SKM-1 (cell line): Measurements from ENCODE around the gene SYF2.
"Not testable (repeated sequence)": the region's sequence is repeated elsewhere in the genome, so short reads cannot be mapped to it uniquely, and the experiment has no call there.

Experiments used
- DNase-seq: peaks from one replicate; lab custom pipeline; 2025; ENCODE audit not compliant: unreplicated experiment; lab: John Stamatoyannopoulos, UW

The SYF2 gene

DNA sequence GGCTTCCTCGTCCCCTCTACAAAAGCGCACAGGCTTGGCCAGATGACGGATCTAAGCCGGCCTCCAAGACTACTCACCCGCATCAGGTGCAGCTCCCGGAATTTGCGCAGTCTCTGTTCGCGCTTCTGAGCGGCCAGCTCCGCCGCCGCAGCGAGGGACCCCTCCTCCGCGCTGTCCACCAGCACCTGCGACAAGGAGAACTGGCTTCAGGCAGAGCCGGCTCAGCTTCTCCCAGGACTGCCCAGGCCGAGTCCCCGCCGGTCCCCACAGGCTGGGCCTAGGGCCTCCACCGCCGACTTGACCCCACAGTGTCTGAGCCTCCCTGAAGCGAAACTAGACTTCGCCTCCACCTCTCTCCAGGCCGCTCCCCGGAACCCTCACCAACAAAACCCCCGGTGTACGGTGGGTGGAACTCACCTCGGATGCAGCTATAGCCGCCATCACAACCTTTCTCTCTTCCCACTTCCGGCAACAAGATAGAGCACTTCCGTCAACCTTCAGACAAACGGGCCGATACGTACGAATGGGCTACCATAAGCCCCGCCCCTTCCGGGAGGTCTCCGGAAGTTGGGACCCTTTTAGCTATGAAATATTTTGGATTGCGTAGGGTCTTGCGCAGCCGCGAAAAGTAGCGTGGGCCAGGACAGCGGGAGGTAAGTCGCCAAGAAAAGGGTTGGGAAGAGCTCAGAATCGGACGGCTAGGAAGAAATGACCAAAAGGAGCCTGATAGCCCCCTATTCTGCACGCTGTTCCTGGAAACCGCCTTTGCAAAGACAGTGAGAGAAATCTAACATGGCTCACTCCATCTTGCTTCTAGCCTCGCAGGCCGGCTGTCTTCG, at the start of gene SYF2:
SYF2 (minus strand) TSS at position 476 of the 839 bp plus-strand sequence; CDS start at position 441, 35 bp downstream.
- peak; percentile 78 for DNase-seq

DNA sequence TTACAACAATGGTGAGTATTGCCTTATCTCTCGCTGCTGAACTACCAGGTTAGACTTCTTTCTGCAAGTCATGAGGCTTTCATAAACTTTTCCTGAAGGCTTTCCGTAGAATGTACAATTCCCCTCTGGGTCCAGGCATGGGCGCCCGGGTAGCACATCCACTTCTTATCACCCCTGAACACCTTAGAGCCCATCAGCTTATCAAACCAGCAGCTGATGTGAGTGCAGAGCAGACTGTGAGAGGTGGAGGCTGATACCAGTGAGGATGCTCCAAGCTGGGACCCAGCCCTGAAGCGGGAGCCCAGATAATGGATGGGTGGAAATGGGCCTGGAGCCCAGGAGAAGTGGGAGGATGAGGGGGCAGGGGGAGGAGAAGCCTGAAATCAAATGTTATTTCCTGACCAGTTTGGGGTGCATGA, 47.4 kb upstream of the SYF2 start:
- DNase-seq, result not testable (repeated sequence)

DNA sequence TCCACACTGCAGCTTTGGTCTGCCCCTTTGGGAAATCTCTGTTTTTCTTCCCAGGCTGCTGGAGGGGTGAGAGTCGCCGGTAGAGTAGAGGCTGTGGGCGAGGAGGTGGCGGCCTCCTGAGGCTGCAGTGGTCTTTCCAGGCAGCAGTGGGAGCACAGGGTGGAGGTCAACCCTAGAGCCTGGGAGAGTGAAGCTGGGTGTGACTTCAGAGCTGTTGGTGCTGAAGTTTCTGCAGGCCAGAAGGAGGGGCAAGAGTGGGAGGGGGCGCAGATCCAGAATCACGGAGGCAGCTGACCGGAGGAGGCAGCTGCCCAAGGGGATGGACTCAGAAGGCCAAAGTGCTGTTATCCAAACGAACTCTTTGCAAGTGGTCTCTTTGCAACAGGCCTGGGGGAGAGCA, 46.5 kb upstream of the SYF2 start:
- not testable (repeated sequence) for DNase-seq

DNA sequence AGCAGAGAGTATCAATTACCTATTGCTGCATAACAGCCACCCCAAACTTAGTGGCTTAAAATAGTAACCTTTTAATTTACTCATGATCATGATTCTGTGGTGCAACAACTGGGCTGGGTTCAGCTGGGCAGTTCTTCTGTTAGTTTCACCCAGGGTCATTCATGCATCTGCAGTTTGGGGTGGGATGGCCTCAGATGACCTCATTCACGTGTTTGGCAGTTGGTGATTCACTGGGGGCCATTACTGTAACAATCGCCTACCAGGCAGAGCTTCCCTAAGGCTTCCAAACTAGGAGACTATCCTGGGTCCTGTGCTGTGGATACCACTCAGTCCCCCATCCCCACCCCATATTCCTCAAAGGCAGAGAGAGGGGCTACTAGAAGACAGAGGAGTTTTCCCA, 46.1 kb upstream of the SYF2 start:
- DNase-seq, result not testable (repeated sequence)

DNA sequence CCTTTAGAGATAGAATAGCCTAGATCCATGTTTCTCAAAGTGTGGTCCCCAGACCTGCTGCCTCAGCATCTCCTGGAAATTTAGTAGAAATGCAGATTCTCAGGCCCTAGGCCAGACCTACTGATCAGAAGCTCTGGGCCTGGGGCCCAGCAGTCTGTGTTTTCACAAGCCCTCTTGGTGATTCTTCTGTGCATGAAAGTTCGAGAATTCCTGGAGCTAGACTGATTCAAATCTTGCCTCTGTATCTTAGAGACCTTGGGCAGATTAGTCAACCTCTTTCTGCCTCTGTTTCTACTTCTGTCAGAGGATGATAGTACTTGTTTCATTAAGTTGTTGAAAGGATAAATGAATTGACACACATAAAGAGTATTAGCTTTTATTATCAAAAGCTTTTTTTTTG, 45.0 kb upstream of the SYF2 start:
- DNase-seq, result not testable (repeated sequence)

DNA sequence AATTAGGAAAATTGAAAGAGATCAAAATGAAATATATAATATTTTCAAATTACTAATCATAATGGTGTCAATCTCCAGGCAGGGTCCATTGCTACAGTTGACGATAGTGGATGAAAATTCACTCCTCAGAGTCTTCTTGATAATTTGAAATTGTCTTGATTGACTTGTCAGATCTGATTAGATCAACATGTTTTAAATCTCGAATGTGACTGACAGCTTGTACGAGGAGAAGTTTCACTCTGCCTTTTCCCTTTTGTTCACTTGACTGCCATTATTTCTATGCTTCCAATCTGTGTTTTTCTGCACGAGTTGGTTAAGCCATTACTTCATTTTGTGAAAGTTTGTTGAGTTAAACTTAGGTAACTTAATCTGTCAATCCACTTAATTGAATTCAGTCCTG, 43.3 kb upstream of the SYF2 start:
- not testable (repeated sequence) for DNase-seq

DNA sequence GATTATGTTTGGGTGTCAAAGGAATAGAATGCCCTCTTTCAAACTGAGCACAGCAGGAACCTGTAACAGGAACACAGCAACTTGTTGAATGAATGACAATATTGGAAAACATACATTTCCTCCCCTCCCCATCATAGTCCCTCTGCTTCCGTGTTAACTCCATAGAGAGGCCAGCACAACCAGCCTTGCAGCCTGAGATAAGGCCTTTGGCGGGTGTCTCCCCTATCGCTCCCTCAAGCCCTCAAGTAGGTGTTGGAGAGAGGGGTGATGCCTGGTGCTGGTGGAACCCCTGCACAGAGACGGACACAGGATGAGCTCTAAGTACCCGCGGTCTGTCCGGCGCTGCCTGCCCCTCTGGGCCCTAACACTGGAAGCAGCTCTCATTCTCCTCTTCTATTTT, 39.9 kb upstream of the SYF2 start, which contains the start of gene RHD:
RHD (plus strand) TSS at position 272 of the 400 bp plus-strand sequence; CDS start at position 311, 39 bp downstream.
- not testable (repeated sequence) for DNase-seq

DNA sequence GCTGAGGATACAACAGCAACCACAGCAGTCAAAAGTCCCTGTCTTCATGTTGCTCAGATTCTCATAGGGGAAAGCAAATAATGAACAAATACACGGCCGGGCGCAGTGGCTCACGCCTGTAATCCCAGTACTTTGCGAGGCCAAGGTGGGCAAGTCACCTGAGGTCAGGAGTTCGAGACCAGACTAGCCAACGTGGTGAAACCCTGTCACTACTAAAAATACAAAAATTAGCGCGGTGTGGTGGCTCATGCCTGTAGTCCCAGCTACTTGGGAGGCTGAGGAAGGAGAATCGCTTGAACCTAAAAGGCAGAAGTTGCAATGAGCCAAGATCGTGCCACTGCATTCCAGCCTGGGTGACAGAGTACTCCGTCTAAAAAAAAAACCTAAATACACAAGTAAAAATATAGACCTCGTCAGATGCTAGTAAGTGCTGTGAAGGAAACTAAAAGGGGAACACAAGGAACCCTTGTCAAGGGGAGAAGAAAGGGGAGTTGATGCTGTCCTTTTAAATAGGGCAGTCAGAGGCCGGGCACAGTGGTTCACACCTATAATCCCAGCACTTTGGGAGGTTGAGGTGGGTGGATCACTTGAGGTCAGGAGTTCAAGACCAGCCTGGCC, 36.0 kb upstream of the SYF2 start:
- not testable (repeated sequence) for DNase-seq

DNA sequence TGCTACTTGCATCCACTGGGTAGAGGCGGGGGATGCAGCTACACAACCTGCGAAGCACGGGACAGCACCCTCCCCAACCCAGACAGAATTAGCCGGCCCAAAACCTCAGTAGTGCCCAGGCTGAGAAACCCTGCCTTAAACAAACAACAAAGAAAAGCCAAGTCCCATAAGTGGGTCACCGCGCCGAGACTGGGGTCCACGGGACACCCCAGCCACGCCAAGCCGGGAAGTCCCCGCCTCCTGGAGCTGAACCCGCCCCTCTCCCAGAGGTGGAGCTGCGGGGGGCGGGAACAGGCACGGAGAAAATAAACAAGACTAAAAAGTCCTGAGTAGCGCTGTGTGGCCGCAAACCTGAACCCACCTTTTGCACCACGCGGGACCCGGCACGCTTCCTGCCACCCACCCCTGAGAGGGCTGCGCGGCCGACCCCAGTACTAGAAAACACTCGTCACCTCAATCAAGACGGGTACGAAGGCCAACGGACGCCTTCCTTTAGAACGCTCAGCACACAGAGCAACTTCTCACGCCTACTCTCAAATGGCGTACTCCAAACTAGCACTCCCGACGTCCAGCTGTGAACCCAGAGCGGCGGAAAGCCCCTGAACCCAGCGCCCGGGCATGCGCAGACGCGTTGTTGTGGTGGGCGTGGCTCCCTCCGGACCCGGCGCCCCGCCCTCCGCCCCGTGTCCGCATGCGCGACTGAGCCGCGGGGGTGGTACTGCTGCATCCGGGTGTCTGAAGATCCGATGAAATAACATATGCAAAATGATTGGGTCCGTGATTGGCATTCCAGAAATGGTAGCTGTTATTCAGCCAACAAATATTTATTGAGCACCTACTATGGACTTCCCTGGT, 35.2 kb upstream of the SYF2 start:
- not testable (repeated sequence) for DNase-seq

DNA sequence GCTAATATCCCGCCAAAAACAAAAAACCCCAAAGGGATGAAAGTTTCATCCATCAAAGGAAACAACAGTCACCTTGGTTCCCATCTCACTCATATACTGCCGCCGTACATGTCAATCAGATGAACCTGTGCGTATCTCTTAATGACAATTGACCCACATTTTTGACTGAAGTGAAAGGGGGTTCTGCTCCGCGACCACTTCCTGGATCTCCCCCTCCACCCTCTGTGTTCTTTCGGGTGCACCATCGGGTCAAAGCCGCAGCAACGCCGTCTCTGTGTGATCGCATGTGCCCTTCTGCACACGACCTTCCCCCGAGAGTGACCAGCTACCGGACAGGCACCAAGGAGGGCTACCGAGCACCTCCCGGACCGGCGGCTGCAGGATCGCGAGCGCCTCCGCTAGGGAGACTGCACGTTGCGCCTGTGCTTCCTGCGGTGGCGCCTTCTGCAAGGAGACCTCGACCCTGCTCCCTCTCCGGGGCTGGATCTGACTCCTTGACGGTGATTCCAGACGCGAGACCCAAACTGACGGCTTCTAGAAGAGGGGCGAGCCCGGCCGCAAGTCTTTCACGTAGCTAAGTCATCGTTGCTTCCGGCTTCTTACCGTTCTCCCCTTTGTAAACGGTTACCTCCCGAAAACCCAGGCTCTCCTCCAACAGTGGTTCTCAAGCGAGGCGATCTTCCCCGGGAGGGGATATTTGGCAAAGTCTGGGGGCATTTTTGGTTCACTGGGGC, 34.4 kb upstream of the SYF2 start:
- not testable (repeated sequence) for DNase-seq

DNA sequence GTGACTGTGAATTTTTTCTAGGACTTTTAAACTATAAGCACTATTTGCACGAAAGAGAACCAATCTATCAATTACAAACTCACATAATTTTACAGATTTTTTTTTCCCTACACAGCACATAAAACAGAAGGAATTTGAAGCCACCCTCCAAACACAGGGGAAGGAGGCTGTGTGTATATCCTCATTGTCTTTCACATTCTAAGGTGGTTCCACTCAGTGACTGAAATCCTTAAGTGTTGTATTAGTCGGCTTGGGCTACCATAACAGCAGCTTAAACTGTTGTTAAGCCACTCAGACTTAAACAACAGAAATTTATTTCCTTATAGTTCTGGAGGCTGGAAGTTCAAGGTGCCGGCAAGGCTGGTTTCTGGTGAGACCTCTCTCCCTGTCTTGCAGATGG, 28.0 kb upstream of the SYF2 start:
- DNase-seq, result not testable (repeated sequence)

DNA sequence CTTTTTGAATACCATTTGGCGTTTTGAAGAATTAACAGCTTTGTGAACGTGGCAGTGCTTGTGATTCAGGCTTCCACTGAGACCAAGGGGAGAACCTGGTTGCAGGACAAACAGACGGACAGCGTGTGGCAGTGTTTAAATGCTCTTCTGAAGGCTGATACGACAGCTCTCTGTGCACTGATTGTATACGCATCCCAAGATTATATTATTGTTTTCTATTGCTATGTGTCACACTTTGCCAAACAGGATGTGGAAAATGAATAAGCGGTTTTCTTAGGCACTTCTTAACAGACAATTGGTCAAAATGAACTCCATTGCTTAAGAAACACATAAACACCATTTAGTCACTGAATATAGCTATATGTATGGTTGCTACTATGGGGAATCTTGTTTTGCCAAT, 27.5 kb upstream of the SYF2 start:
- not testable (repeated sequence) for DNase-seq

DNA sequence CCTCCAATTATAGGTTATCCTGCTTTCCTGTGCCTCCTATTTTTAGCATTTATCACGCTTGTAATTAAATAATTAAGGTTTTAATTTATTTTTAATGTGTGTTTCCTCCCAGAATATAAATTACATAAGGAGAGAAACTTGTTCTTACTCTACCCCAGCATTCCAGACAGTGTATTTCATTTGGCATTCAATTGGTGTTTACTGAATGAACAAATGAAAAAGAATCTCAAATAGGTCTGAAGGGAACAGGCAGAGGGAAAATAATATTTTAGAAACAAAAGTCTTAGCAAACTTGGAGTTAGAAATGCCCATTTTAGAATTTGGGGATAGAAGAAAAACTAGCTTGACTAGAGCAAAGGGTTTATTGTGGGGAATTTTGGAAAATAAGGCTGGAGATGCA, 24.9 kb upstream of the SYF2 start:
- no peak for DNase-seq

DNA sequence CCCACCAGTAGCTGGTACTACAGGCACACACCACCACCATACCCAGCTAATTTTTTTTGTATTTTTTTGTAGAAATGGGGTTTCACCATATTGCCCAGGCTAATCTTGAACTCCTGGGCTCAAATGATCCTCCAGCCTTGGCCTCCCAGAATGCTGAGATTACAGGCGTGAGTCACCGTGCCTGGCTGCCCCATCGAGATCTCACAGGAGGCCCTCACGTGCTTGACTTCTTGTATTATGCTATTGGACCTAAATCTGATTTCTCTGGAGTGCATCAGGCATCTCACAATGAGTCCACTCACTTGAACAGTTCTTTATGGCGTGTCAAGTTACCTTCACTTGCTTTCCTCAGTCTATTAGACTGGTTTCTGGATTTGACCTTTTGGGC, 24.3 kb upstream of the SYF2 start:
- DNase-seq, result no peak

DNA sequence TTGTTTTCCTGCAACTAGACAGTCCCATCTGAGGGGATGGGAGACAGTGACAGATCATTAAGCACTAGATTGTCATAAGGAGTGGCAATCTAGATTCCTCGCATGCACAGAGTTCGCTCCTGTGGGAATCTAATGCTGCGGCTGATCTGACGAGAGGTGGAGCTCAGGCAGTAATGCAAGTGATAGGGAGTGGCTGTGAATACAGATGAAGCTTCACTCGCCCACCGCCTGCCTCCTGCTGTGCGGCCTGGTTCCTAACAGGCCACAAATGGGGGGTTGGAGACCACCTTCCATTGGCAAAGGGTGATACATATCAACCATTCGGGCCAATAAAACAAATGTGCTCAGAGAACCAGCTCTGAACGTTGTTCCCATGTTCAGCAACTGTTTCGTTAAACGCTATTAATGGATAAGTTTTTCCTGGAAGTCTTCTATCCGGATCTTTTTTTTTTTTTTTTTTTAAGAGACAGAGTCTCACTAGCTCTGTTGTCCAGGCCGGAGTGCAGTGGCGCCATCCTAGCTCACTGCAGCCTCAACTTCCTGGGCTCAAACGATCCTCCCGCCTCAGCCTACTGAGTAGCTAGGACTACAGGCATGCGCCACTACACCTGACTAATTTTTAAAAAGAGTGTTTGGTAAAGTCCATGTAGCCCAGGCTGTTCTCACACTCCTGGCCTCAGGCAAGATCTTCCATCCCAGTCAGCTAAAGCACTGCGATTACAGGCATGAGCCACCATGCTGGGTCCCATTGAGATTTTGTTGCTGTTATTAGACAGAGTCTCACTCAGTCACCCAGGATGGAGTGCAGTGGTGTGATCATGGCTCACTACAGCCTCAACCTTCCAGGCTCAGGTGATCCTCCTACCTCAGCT, 23.6 kb upstream of the SYF2 start:
- DNase-seq, result no peak

DNA sequence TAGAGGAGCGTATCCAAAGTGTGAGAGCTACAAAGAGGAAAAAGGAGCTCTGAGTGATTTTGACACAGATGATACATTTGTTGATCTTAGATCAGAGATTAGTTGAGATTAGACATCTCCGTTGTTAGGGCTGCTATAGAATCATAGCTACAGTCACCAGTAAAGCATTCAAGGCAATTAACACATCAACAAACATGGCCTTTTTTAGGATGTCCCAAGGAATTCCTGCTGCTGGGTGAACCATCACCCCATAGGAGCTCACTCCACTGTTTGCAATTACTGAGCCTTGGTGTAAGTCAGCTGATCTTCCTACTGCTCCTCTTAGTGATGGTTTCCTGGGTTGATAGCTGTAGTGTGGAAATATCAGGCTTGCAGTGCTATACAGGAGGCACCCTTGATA, 21.6 kb upstream of the SYF2 start:
- no peak for DNase-seq

DNA sequence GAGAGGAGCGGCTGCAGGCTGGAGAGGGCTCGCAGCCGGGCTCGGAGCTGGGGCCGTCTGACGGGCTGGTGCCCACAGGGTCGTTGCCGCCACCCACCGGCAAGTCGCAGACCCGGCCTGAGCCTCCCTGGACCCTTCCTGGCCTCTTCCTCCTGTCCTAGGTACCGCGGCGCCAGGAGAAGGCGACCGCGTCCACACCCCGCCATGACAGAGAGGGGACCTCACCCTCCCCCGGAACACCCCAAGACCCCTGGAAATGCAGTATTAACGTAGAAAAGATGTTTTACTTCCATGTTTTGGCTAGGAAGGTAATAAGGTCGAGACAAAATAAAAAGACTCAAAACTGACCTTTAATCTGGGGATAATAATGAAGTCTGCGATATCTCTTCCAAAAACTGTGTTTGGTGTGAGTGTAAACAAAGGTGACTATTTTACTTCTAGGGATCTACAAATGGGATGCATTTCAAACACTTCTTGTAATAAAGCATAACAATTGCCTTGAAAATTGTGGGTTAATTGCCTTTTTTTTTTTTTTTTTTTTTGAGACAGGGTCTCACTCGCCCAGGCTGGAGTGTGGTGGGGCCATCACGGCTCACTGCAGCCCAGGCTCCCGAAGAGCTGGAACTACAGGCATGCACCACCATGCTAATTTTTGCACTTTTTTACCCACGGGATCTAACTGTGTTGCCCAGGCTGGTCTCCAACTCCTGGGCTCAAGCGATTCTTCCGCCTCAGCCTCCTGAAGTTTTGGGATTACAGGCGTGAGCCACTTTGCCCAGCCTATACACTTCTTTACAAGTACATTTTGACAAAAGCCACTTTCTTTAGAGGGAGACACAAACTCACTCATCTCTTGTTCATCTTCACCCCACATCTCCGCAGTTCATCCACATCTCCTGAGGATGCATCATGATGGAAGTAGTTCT, 15.8 kb upstream of the SYF2 start:
- DNase-seq, result no peak

DNA sequence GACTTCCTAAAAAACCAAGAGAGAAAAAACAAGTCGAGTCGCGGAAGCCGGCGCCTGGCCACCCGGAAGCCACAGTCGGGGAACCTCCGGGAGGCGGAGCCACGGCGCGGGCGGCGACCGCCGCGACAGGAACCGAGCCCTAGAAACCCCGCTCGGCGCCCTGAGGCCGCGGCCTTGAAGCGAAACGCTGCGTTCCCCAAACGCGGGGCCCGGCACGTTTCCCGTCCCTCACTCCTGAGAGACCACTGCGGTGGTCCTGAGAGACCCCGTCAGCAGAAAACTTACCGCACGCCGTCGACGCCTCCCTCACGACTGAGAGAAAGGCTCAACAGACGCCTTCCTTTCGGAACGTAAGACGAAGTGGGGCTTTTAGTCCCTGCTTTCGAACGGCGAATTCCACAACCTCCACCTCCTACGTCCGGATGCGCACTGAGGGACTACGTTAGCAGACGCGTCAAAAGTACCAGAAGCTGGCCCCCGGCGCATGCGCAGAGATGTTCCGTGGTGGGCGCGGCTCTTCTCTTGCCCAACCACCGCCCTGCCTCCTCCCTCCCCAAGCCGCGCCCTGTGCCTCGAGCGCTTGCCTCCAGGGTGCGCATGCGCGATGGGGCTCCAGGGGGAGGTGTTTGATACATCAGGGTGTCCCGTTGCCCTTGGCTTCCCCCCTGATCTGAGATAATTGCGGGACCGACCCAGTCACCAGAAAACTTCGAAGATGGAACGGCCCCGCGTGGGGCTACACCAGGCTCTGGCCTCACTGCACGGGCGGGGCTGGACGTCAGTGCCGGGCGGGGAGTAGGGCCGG, 14.9 kb upstream of the SYF2 start, which contains the start of gene RSRP1:
RSRP1 (minus strand) TSS at position 431 of the 805 bp plus-strand sequence. CDS start 491 bp downstream, outside the sequence.
- DNase-seq, result peak; percentile 93
